Vagina (tissue), 2 donors: Measurements from ENCODE around the gene C22orf23.

Experiments
- POLR2A ChIP-seq, 2 donors: fragments of 450-650 bp; IDR thresholded peaks; one replicate each; pipeline ENCODE4 v1.6.1; 2017; ENCODE audit warnings: antibody characterized with exemption in 2 of 2, mild to moderate bottlenecking in 2 of 2, moderate library complexity in 2 of 2
- POLR2AphosphoS5 ChIP-seq, 2 donors: sonication (generic); formaldehyde crosslinking; IDR thresholded peaks; one replicate each; pipeline ENCODE4 v1.9.0; 2017; ENCODE audit warnings: antibody characterized with exemption in 2 of 2, mild to moderate bottlenecking in 2 of 2, low read depth in 1 of 2; ENCODE audit not compliant: insufficient read depth in 1 of 2
- TF ChIP-seq, protein P1 (sequence below), 3 experiments: fragments of 450-650 bp in 2 of 3; fragments of 200-600 bp in 1 of 3; sonication (generic) in 1 of 3; IDR thresholded peaks; one replicate each; pipeline ENCODE4 v1.5.1; 2017 to 2019; ENCODE audit warnings: antibody characterized with exemption in 3 of 3, mild to moderate bottlenecking in 2 of 3, moderate library complexity in 2 of 3

DNA sequence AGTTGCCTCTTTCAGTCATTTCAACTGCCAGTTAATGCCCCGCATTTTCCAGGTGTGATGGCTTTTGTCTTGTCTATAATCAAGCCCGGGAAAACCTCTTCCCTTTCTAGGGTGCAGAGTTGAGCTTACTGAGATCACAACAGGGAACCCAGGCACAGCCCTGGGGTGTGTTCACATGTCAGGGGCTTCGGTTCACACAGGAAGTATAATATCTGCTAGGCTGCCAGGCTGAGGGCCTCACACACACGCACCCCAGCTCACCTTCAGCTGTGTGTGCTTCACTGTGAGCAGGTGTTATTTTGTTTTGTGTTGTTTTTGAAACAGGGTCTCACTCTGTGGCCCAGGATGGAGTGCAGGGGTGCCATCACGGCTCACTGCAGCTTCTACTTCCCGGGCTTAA, 40.6 kb upstream of the C22orf23 start:
- TF ChIP-seq POLR2A (IDR thresholded peaks at IDR 0.05) (no peak), POLR2AphosphoS5 (IDR thresholded peaks at IDR 0.05; ENCODE audit: insufficient read depth in 1 of 2, low read depth in 1 of 2) (no peak)
- TF ChIP-seq, protein P1, sequence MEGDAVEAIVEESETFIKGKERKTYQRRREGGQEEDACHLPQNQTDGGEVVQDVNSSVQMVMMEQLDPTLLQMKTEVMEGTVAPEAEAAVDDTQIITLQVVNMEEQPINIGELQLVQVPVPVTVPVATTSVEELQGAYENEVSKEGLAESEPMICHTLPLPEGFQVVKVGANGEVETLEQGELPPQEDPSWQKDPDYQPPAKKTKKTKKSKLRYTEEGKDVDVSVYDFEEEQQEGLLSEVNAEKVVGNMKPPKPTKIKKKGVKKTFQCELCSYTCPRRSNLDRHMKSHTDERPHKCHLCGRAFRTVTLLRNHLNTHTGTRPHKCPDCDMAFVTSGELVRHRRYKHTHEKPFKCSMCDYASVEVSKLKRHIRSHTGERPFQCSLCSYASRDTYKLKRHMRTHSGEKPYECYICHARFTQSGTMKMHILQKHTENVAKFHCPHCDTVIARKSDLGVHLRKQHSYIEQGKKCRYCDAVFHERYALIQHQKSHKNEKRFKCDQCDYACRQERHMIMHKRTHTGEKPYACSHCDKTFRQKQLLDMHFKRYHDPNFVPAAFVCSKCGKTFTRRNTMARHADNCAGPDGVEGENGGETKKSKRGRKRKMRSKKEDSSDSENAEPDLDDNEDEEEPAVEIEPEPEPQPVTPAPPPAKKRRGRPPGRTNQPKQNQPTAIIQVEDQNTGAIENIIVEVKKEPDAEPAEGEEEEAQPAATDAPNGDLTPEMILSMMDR (IDR thresholded peaks at IDR 0.05): no peak
